ENCODE data around the gene DPM2. TPM values are rescaled to one million over a fixed set of nuclear protein-coding genes. Genes with fewer than 3 reads are reported as not detected.
A peak's percentile ranks its signal among the peaks of the same experiment; 100 is the strongest.

Gene DPM2
- total RNA-seq, result 10 to 100 TPM; 20.0 to 26.3 TPM
- 10 to 100 TPM; 18.2 to 22.7 TPM for polyA plus RNA-seq
- long read RNA-seq, donor 1, transcript DPM2-203 (3 exons, 928 nt), result minor isoform, 7 of 52 reads
- long read RNA-seq, donor 1, transcript DPM2-201 (4 exons, 1,542 nt), result major isoform, 18 of 52 reads
- long read RNA-seq, donor 1, transcript DPM2-205 (3 exons, 1,662 nt), result minor isoform, 14 of 52 reads
- long read RNA-seq, donor 1, partial matches to known transcripts, result 7 of 52 reads
- long read RNA-seq, donor 1, other reads (novel, unspliced or antisense), result 6 of 52 reads
- long read RNA-seq, donor 2, transcript DPM2-205 (3 exons, 1,662 nt), result minor isoform, 6 of 24 reads
- long read RNA-seq, donor 2, transcript DPM2-201 (4 exons, 1,542 nt), result major isoform, 10 of 24 reads
- long read RNA-seq, donor 2, partial matches to known transcripts, result 4 of 24 reads
- long read RNA-seq, donor 2, other reads (novel, unspliced or antisense), result 1 of 24 reads

- H3K36me3 ChIP-seq (ENCODE audit: control insufficient read depth in 1 of 2, insufficient read depth in 2 of 2, low read length in 1 of 2), result no peaks in the 10 kb centered on the region
- intact Hi-C loops (cut with DNase I), result no loop called here
- H3K9me3 ChIP-seq (ENCODE audit: control insufficient read depth, low read length), result no peaks in the 10 kb centered on the region
- H3K4me3 ChIP-seq (ENCODE audit: low read length in 2 of 2), result peak within 1 kb of the TSS; percentile 44 to 60
- no peak within 1 kb of the TSS for H3K27ac ChIP-seq (ENCODE audit: low read depth in 1 of 2, low read length in 2 of 2)
- no peaks in the 10 kb centered on the region for H3K27me3 ChIP-seq (ENCODE audit: control insufficient read depth in 1 of 2, insufficient read depth in 2 of 2, low read length in 1 of 2)
- DNase-seq (peak; percentile 89 to 93), ATAC-seq (ENCODE audit: low FRiP score) (peak; percentile 92)
- H3K4me1 ChIP-seq (ENCODE audit: control insufficient read depth in 1 of 2, insufficient read depth in 2 of 2, low read length in 2 of 2), result no peaks in the 10 kb centered on the region
- WGBS, 2 donors, result 3 to 4% methylated on average over 60 of the region's 60 CpGs
These were observed at the start of gene DPM2 for GRCh38 chr9:127937388-127938297. Gene DPM2 (minus strand): TSS chr9:127937854. CDS start chr9:127937820, 34 bp downstream.

GRCh38 chr9:127987103-127987614 is 49.5 kb upstream of the DPM2 start:
- DNase-seq (no peak), ATAC-seq (ENCODE audit: low FRiP score) (peak; percentile 36)
- WGBS, 2 donors, result 71 to 74% methylated on average over 9 of the region's 9 CpGs
- Histone ChIP-seq H3K36me3 (ENCODE audit: control insufficient read depth in 1 of 2, insufficient read depth in 2 of 2, low read length in 1 of 2) (no peaks in the 10 kb centered on the region), H3K4me3 (ENCODE audit: low read length in 2 of 2) (no peak overlapping the region), H3K27ac (ENCODE audit: low read depth in 1 of 2, low read length in 2 of 2) (no peak overlapping the region), H3K9me3 (ENCODE audit: control insufficient read depth, low read length) (no peaks in the 10 kb centered on the region), H3K27me3 (ENCODE audit: control insufficient read depth in 1 of 2, insufficient read depth in 2 of 2, low read length in 1 of 2) (no peaks in the 10 kb centered on the region), H3K4me1 (ENCODE audit: control insufficient read depth in 1 of 2, insufficient read depth in 2 of 2, low read length in 2 of 2) (no peaks in the 10 kb centered on the region)
- intact Hi-C loops (cut with DNase I), result no loop called here

- H3K9me3 ChIP-seq (ENCODE audit: control insufficient read depth, low read length), result no peaks in the 10 kb centered on the region
- no peaks in the 10 kb centered on the region for H3K4me1 ChIP-seq (ENCODE audit: control insufficient read depth in 1 of 2, insufficient read depth in 2 of 2, low read length in 2 of 2)
- DNase-seq, result no peak
- no peaks in the 10 kb centered on the region for H3K27me3 ChIP-seq (ENCODE audit: control insufficient read depth in 1 of 2, insufficient read depth in 2 of 2, low read length in 1 of 2)
- intact Hi-C loops (cut with DNase I), result no loop called here
- WGBS, 2 donors, result 89 to 93% methylated on average over 3 of the region's 3 CpGs
- no peak for ATAC-seq (ENCODE audit: low FRiP score)
- H3K4me3 ChIP-seq (ENCODE audit: low read length in 2 of 2), result no peak overlapping the region
- H3K27ac ChIP-seq (ENCODE audit: low read depth in 1 of 2, low read length in 2 of 2), result no peak overlapping the region
- no peaks in the 10 kb centered on the region for H3K36me3 ChIP-seq (ENCODE audit: control insufficient read depth in 1 of 2, insufficient read depth in 2 of 2, low read length in 1 of 2)
These were observed 47.4 kb upstream of the DPM2 start for GRCh38 chr9:127985011-127985410.

GRCh38 chr9:127983847-127984289 is 46.2 kb upstream of the DPM2 start:
- no peaks in the 10 kb centered on the region for H3K9me3 ChIP-seq (ENCODE audit: control insufficient read depth, low read length)
- DNase-seq (no peak), ATAC-seq (ENCODE audit: low FRiP score) (no peak)
- no peaks in the 10 kb centered on the region for H3K36me3 ChIP-seq (ENCODE audit: control insufficient read depth in 1 of 2, insufficient read depth in 2 of 2, low read length in 1 of 2)
- H3K4me1 ChIP-seq (ENCODE audit: control insufficient read depth in 1 of 2, insufficient read depth in 2 of 2, low read length in 2 of 2), result no peaks in the 10 kb centered on the region
- no peak overlapping the region for H3K4me3 ChIP-seq (ENCODE audit: low read length in 2 of 2)
- intact Hi-C loops (cut with DNase I), result no loop called here
- 94 to 96% methylated on average over 9 of the region's 9 CpGs for WGBS, 2 donors
- no peaks in the 10 kb centered on the region for H3K27me3 ChIP-seq (ENCODE audit: control insufficient read depth in 1 of 2, insufficient read depth in 2 of 2, low read length in 1 of 2)
- no peak overlapping the region for H3K27ac ChIP-seq (ENCODE audit: low read depth in 1 of 2, low read length in 2 of 2)

GRCh38 chr9:127982912-127983311 is 45.3 kb upstream of the DPM2 start:
- no peaks in the 10 kb centered on the region for H3K27me3 ChIP-seq (ENCODE audit: control insufficient read depth in 1 of 2, insufficient read depth in 2 of 2, low read length in 1 of 2)
- H3K4me3 ChIP-seq (ENCODE audit: low read length in 2 of 2), result no peak overlapping the region
- DNase-seq (no peak), ATAC-seq (ENCODE audit: low FRiP score) (no peak)
- H3K4me1 ChIP-seq (ENCODE audit: control insufficient read depth in 1 of 2, insufficient read depth in 2 of 2, low read length in 2 of 2), result peaks cover 0 to 2% of the 10 kb centered on the region in 2 donors
- no peak overlapping the region for H3K27ac ChIP-seq (ENCODE audit: low read depth in 1 of 2, low read length in 2 of 2)
- H3K9me3 ChIP-seq (ENCODE audit: control insufficient read depth, low read length), result no peaks in the 10 kb centered on the region
- H3K36me3 ChIP-seq (ENCODE audit: control insufficient read depth in 1 of 2, insufficient read depth in 2 of 2, low read length in 1 of 2), result no peaks in the 10 kb centered on the region
- intact Hi-C loops (cut with DNase I), result no loop called here
- 96 to 100% methylated on average over 1 of the region's 1 CpG for WGBS, 2 donors

GRCh38 chr9:127981559-127982121 is 44.0 kb upstream of the DPM2 start:
- no peaks in the 10 kb centered on the region for H3K36me3 ChIP-seq (ENCODE audit: control insufficient read depth in 1 of 2, insufficient read depth in 2 of 2, low read length in 1 of 2)
- H3K4me1 ChIP-seq (ENCODE audit: control insufficient read depth in 1 of 2, insufficient read depth in 2 of 2, low read length in 2 of 2), result peaks cover 0 to 2% of the 10 kb centered on the region in 2 donors
- peak overlapping the region in 1 of 2 donors; percentile 37 for H3K4me3 ChIP-seq (ENCODE audit: low read length in 2 of 2)
- ATAC-seq (ENCODE audit: low FRiP score) (no peak), DNase-seq (no peak)
- intact Hi-C loops (cut with DNase I), result loop anchor here in 1 of 2 donors (2.0 kb wide), 1 partner anchor 17 kb away; no protein-coding TSS in a partner anchor
- WGBS, 2 donors, result 56 to 57% methylated on average over 11 of the region's 11 CpGs
- H3K27ac ChIP-seq (ENCODE audit: low read depth in 1 of 2, low read length in 2 of 2), result peak overlapping the region; percentile 1 to 93
- H3K9me3 ChIP-seq (ENCODE audit: control insufficient read depth, low read length), result no peaks in the 10 kb centered on the region
- no peaks in the 10 kb centered on the region for H3K27me3 ChIP-seq (ENCODE audit: control insufficient read depth in 1 of 2, insufficient read depth in 2 of 2, low read length in 1 of 2)

- H3K4me1 ChIP-seq (ENCODE audit: control insufficient read depth in 1 of 2, insufficient read depth in 2 of 2, low read length in 2 of 2), result peaks cover 0 to 2% of the 10 kb centered on the region in 2 donors
- 0 to 1% methylated on average over 67 to 93 of the region's 93 CpGs for WGBS, 2 donors
These were observed 43.3 kb upstream of the DPM2 start, which contains the start of gene EEIG1 for GRCh38 chr9:127980706-127981558. Gene EEIG1 (minus strand): TSS chr9:127980989. CDS start chr9:127980137, 852 bp downstream.

More at GRCh38 chr9:127980706-127981558, 43.3 kb upstream of the DPM2 start, which contains the start of gene EEIG1:
- DNase-seq (peak; percentile 98 to 99), ATAC-seq (ENCODE audit: low FRiP score) (peak; percentile 97)
- Histone ChIP-seq H3K9me3 (ENCODE audit: control insufficient read depth, low read length) (no peaks in the 10 kb centered on the region), H3K27me3 (ENCODE audit: control insufficient read depth in 1 of 2, insufficient read depth in 2 of 2, low read length in 1 of 2) (no peaks in the 10 kb centered on the region), H3K27ac (ENCODE audit: low read depth in 1 of 2, low read length in 2 of 2) (peak within 1 kb of the TSS; percentile 1 to 93), H3K36me3 (ENCODE audit: control insufficient read depth in 1 of 2, insufficient read depth in 2 of 2, low read length in 1 of 2) (no peaks in the 10 kb centered on the region), H3K4me3 (ENCODE audit: low read length in 2 of 2) (peak within 1 kb of the TSS; percentile 27 to 87)
- intact Hi-C loops (cut with DNase I), result loop anchor here in 1 of 2 donors (2.0 kb wide), 1 partner anchor 16 kb away; no protein-coding TSS in a partner anchor
